Measurements from ENCODE around the gene KRT73.

DNA sequence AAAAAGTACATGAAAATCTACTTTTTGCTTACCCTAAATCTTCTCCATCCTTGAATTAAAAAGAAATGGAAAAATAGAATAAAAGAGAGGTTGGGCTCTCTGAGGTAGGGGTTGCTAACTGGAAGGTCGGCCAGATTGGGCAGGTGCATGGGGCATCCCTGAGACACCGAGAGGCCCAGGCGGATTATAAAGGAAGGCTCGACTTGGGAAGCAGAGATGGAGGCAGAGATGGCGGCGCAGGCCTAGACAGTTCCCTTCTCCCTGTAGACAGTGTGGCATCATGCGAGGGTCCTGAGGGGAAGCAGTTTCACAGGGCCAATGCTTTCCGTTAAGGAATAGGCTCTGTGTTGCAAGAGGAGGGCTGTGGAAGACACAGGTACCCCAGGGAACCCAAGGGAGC, 41.0 kb downstream of the KRT73 start:
- TF ChIP-seq, protein P1, sequence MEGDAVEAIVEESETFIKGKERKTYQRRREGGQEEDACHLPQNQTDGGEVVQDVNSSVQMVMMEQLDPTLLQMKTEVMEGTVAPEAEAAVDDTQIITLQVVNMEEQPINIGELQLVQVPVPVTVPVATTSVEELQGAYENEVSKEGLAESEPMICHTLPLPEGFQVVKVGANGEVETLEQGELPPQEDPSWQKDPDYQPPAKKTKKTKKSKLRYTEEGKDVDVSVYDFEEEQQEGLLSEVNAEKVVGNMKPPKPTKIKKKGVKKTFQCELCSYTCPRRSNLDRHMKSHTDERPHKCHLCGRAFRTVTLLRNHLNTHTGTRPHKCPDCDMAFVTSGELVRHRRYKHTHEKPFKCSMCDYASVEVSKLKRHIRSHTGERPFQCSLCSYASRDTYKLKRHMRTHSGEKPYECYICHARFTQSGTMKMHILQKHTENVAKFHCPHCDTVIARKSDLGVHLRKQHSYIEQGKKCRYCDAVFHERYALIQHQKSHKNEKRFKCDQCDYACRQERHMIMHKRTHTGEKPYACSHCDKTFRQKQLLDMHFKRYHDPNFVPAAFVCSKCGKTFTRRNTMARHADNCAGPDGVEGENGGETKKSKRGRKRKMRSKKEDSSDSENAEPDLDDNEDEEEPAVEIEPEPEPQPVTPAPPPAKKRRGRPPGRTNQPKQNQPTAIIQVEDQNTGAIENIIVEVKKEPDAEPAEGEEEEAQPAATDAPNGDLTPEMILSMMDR (conservative IDR thresholded peaks at IDR 0.05 in 1 of 2, IDR thresholded peaks at IDR 0.05 in 1 of 2; ENCODE audit: low read depth in 1 of 2, low read length in 2 of 2) = no peak
- TF ChIP-seq EZH2 (IDR thresholded peaks at IDR 0.05; ENCODE audit: low read length, missing control alignments) = no peak

Data from fibroblast of lung (primary cell).